HG02763 (cell line): ENCODE measurements around the gene IFNA21.
"Not testable (repeated sequence)": the region's sequence is repeated elsewhere in the genome, so short reads cannot be mapped to it uniquely, and the experiment has no call there.

ENCODE experiments used
- ATAC-seq: cut with Tn5 transposase; IDR thresholded peaks from one replicate; pipeline ENCODE4 v1.9.1; 2021; ENCODE audit warnings: mild to moderate bottlenecking, moderate library complexity; ENCODE audit not compliant: unreplicated experiment

Gene IFNA21

DNA sequence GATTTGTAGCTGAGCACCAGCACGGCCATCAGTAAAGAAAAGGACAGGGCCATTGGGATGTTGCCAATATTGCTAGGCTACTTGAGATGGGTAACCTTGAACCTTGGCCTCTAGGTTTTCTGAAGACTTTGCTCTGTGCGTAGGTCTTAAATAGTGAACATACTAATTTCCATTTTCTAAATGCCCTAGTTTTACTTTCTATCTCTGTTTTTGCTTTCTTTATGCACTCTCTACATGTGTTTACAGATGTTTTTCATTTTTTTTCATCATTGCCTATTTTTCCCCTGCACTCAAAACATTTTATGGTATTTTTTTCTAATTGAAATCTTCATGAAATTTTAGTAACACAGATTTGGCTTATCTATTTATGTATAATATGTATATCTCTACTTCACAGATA lies at the start of gene IFNA21:
IFNA21 (minus strand) TSS at position 101 of the 400 bp plus-strand sequence; CDS start at position 53, 48 bp downstream.
- ATAC-seq = not testable (repeated sequence)

DNA sequence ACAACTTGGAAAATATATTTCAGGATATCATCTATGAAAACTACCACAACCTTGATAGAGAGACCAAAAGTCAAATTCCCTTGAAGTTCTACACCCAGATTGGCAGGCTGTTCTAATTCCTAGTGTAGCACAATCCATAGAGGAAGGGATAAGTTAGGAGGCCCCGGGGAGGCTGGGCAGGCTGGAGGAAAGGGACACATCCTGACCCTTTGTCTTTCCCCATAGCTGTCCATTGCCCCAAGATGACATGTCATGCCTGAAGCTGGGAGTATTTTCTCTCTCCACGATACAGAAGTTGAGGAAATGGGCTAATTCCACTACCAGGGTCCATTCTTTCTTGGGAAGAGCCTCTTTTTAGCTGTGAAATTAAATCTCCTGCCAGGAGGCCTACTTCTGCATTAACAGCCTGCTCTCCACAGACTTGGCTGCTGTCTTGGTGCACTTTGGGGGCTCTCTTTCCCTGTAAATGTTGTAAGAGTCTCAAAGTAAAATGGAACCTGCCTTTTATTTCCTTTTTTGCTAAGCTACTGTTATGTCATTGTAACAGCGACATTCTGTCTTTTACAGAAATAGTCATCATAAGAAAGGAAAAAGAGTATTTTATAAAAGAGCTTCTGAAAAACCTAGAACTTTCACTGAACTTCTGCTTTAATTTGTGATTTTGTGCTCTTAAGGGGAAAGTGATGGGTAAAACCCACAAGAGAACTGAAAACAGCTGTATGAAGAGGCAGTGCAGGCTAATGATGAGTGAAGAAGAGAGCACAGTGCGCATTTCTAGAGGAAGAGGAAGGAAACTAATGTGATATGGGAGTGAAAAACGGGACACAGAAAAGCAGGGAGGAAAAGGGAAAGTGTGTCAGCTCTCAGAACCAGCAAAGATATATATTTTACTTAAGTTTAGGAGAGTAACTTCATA lies 47.2 kb upstream of the IFNA21 start:
- peak; percentile 59 for ATAC-seq

DNA sequence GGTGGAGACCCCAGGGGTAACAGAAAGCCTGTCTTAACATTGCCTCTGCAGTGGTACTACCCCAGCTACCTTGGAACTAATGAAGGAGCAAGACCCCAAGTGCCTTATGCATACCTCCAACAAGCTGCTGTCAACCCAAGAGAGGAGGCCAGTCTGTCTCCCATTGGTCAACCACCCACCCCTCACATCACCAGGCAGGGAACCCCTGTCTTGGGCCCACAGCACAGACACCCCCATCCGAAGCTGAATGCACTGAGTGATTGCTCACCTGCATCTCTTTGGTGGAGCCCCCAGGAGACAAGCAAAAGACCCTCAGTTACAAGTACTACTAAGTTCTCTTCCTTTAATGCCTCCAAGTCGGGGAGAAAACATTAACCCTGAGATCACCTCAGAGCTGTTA lies 45.7 kb upstream of the IFNA21 start:
- ATAC-seq = not testable (repeated sequence)

DNA sequence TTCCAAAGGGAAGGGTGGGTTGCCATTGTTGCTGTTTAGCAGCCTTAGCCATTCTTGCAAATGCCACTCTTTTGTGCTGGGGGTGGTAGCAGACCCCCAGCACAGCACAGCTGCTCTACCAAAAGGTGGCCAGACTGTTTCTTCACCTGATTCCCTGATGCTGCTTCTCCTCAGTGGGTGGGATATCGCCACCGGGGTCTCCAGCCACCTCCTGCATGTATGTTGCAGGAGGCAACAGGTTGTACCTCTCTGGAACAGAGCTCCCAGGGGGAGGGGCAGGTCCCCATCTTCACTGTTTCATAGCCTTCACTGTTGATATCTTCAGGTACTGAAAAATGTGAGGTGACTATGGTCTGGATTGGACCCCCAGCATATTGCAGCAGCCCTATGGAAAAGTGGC lies 44.3 kb upstream of the IFNA21 start:
- ATAC-seq = not testable (repeated sequence)

DNA sequence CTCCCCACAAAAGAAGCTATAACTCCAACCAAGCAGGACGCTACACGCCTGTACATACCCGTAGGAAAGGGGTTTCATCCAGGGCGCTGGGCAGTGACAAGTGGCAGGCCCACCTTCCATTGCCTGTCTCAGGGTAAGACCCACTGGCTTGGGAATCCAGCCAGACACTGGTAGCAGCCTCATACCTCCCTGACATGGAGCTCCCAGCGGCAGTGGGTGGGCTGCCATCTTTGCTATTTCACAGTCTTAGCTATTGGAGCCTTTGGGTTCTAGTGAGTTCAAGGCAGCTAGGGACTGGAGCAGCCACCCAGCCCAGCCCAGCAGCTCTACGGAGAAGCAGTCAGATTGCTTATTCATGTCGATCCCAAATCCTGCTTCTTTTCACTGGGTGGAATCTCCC lies 43.9 kb upstream of the IFNA21 start:
- no peak for ATAC-seq

DNA sequence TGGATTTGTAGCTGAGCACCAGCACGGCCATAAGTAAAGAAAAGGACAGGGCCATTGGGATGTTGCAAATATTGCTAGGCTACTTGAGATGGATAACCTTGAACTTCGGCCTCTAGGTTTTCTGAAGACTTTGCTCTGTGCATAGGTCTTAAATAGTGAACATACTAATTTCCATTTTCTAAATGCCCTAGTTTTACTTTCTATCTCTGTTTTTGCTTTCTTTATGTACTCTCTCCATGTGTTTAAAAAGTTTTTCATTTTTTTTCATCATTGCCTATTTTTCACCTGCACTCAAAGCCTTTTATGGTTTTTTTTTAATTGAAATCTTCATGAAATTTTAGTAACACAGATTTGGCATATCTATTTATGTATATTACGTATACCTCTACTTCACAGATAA lies 40.6 kb upstream of the IFNA21 start, which contains the start of gene IFNA10:
IFNA10 (minus strand) TSS at position 101 of the 400 bp plus-strand sequence; CDS start at position 55, 46 bp downstream.
- not testable (repeated sequence) for ATAC-seq

DNA sequence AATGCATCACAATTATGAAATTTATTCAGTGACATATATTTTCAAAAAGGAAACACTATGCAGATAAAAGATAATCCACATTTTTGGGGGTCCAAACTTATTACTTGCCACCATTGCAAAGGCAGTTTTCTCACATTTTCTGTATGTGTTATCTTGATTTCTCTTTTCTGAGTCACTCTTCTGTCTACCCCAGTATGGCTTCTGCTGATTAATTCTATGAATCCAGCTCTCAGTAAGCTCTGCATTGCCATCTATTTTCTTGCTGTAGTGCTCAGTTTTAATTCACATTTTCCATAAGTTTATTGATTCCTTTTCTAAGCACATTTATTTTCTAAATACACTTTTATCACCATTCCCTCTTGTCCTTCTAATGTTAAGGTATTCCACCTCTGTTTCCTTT lies 38.7 kb upstream of the IFNA21 start:
- ATAC-seq = no peak

DNA sequence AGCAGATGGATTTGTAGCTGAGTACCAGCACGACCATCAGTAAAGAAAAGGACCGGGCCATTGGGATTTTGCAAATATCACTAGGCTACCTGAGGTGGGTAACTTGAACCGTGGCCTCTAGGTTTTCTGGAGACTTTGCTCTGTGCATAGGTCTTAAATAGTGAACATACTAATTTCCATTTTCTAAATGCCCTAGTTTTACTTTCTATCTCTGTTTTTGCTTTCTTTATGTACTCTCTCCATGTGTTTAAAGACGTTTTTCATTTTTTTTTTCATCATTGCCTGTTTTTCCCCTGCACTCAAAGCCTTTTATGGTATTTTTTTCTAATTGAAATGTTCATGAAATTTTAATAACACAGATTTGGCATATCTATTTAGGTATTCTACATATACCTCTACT lies 35.6 kb upstream of the IFNA21 start, which contains the start of gene IFNA7:
IFNA7 (minus strand) TSS at position 101 of the 400 bp plus-strand sequence; CDS start at position 61, 40 bp downstream.
- not testable (repeated sequence) for ATAC-seq

DNA sequence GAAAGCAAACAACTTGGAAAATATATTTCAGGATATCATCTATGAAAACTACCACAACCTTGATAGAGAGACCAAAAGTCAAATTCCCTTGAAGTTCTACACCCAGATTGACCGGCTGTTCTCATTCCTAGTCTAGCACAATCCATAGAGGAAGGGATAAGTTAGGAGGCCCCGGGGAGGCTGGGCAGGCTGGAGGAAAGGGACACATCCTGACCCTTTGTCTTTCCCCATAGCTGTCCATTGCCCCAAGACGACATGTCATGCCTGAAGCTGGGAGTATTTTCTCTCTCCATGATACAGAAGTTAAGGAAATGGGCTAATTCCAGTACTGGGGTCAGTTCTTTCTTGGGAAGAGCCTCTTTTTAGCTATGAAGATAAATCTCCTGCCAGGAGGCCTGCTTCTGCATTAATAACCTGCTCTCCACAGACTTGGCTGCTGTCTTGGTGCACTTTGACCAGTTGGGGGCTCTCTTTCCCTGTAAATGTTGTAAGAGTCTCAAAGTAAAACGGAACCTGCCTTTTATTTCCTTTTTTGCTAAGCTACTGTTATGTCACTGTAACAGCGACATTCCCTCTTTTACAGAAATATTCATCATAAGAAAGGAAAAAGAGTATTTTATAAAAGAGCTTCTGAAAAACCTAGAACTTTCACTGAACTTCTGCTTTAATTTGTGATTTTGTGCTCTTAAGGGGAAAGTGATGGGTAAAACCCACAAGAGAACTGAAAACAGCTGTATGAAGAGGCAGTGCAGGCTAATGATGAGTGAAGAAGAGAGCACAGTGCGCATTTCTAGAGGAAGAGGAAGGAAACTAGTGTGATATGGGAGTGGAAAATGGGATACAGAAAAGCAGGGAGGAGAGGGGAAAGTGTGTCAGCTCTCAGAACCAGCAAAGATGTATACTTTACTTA lies 28.7 kb upstream of the IFNA21 start:
- ATAC-seq = peak; percentile 90

DNA sequence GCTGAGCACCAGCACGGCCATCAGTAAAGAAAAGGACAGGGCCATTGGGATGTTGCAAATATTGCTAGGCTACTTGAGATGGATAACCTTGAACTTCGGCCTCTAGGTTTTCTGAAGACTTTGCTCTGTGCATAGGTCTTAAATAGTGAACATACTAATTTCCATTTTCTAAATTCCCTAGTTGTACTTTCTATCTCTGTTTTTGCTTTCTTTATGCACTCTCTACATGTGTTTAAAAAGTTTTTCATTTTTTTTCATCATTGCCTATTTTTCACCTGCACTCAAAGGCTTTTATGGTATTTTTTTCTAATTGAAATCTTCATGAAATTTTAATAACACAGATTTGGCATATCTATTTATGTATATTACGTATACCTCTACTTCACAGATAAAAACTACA lies 21.0 kb upstream of the IFNA21 start, which contains the start of gene IFNA4:
IFNA4 (minus strand) TSS at position 101 of the 400 bp plus-strand sequence; CDS start at position 45, 56 bp downstream.
- ATAC-seq = not testable (repeated sequence)

DNA sequence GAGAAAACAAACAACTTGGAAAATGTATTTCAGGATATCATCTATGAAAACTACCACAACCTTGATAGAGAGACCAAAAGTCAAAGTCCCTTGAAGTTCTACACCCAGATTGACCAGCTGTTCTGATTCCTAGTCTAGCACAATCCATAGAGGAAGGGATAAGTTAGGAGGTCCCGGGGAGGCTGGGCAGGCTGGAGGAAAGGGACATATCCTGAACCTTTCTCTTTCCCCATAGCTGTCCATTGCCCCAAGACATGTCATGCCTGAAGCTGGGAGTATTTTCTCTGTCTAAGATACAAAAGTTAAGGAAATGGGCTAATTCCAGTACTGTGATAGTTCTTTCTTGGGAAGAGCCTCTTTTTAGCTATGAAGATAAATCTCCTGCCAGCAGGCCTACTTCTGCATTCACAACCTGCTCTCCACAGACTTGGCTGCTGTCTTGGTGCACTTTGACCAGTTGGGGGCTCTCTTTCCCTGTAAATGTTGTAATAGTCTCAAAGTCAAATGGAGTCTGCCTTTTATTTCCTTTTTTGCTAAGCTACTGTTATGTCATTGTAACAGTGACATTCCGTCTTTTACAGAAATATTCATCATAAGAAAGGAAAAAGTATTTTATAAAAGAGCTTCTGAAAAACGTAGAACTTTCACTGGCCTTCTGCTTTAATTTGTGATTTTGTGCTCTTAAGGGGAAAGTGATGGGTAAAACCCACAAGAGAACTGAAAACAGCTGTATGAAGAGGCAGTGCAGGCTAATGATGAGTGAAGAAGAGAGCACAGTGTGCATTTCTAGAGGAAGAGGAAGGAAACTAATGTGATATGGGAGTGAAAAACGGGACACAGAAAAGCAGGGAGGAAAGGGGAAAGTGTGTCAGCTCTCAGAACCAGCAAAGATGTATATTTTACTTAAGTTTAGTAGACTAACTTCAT lies 16.6 kb upstream of the IFNA21 start:
- peak; percentile 87 for ATAC-seq

DNA sequence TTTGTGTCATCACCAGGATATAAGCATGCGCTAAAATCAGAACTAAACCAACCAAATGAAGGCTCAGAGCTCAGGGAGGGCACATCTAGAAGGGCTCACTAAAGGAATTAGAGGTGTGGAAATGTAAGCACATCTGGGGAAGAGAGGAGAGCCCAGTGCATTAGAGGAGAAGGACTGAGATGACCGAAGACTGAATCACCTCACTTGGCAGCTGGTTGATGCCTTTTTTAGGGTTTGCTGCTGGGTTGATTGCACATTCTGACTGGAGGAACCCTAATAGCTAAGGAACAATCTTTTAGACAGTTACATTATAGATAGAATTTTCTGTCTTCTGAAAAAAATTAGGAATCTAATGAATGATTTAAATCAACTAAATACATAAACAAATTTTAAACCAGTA lies 8.2 kb upstream of the IFNA21 start:
- no peak for ATAC-seq

DNA sequence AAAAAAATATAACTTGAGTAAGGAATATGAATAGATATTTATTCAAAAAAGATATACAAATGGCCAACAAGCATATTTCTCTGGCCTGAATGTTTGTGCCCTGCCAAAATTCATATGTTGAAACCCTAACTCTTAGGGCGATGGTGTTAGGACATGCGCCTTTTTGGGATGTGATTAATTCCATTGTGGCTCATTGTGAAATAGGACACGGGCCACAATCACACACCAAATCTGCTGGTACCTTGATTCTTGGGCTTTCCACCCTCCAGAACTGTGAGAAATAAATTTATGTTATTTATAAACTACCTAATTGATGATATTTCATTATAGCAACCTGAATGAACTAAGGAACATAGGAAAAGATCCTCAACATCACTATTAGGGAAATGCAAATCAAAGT lies 5.7 kb upstream of the IFNA21 start:
- no peak for ATAC-seq

DNA sequence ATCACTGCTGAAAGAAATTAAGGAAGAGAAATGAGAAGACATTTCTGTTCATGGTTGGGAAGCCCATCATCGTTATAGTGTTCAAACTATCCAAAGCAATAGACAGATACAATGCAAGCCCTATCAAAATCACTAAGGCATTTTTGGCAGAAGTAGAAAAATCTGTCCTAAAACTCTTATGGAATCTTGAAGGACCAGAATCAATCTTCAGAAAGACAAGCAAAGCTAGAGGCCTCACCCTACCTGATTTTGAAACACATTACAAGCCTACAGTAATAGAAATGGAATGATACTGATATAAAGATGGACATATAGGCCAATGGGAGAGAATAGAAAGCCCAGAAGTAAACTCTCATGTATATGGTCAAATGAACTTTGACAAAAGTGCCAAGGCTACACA lies 4.9 kb upstream of the IFNA21 start:
- ATAC-seq = no peak

DNA sequence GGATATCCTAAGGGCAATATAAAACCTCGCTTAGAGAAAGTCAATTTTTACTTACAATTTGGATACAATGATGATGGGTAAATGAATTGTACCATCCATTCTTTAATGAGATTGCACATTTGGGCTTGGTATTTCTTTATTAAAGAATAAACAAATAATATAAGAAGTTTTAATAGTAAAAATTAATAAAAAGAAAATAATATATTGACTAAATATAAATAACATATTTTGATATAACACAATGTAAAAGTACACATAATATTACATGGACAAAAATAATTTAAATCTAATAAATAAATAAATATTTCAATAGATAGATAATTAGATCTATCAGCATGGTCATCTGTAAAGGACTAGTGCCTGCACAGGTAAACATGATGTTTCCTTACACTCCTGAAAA lies 944 bp downstream of the IFNA21 start:
- ATAC-seq = no peak

DNA sequence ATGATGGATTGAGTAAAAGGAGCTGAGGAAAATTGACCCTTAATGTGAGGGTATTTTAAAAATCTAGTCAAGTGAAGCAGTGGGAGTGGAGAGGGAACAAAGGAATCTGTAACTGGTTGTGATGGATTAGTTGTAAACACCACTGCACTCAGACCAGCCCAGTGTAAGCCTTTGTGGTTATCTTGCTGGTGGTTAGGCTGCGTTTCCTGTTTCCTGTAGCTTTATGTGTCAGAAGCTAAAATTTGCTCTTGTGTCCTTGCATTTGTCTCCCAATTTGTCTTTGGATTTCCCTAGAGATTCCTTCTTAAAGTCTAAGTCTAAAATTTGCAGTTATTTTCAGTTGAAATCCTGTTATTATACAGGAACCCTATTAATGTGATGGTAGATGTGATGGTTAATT lies 6.3 kb downstream of the IFNA21 start:
- ATAC-seq = peak; percentile 77

DNA sequence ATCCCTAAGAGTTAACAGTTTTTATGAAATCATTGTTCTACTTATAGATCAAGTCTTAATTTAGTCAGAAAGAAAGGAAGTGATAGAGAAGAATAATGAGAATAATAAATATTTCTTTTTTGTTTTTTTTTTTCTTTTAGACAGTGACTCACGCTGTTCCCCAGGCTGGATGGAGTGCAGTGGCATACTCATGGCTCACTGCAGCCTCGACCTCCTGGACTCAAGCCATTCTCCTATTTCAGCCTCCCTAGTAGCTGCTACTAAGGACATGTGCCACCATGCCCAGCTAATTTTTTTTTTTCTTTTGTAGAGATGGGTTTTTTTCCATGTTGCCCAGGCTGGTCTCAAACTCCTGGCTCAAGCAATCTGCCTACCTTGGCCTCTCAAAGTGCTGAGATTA lies 11.0 kb downstream of the IFNA21 start:
- no peak for ATAC-seq

DNA sequence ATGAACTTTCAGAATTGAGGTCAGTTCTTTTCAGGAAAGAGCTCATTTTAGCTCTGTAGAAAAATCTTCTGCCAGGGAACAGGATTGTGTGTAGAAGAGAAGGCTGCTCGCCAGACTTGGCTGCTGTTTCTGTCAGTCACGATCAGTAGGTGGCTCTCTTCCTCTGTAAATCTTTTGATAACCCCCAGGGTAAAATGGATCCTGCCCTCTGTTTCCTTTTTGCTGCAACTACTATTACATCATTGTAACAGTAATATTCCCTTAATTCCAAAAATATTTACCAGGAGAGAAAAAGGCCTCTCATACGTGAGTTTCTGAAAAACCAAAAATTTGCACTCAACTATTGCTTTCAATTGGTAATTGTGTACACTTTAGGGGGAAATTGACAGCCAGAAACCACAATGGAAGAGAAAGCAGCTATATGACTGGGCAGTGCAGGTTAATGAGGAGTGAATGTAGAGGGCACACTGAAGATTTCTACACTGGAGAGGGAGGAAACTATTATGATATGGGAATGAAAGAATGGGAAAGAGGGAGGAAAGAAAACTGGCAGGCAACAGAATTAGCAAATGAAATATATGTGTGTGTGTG lies 12.3 kb downstream of the IFNA21 start:
- ATAC-seq = peak; percentile 74

DNA sequence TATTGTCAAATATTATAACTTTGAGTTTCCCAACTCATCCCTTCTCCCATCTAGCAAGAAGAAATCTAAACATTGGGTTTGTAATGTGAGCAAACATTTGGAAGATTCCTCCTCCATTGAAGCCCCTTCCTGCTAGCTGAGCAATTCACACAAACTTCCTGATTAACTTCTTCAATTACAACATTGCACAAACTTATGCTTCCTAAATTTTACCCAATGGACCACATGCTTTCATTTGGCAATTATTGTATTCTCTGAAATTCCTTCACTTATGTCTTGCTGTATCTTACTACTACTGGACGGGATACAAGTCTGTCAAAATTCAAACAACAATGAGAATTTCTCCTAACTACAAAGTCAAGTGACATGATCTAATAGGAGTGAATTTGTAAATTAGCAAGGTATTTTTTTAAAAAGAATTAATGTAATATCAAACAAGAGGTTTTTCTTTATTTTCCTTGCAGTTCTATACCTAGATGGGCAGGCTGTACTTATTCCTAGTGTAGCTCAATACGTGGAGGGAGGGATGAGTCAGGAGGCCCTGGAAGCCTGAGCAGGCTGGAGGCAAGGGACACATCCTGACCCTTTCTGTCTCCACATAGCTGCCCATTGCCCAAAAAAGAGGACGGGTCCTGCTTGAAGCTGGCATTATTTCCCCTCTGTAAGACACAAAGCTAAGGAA lies 13.0 kb downstream of the IFNA21 start:
- ATAC-seq = peak; percentile 19
